GM21619 (cell line): Measurements from ENCODE around the gene NCK1.
"Not testable (repeated sequence)": the region's sequence is repeated elsewhere in the genome, so short reads cannot be mapped to it uniquely, and the experiment has no call there.

Experiments used
- ATAC-seq: cut with Tn5 transposase; IDR thresholded peaks from one replicate; pipeline ENCODE4 v1.9.1; 2021; ENCODE audit not compliant: unreplicated experiment

The NCK1 gene

DNA sequence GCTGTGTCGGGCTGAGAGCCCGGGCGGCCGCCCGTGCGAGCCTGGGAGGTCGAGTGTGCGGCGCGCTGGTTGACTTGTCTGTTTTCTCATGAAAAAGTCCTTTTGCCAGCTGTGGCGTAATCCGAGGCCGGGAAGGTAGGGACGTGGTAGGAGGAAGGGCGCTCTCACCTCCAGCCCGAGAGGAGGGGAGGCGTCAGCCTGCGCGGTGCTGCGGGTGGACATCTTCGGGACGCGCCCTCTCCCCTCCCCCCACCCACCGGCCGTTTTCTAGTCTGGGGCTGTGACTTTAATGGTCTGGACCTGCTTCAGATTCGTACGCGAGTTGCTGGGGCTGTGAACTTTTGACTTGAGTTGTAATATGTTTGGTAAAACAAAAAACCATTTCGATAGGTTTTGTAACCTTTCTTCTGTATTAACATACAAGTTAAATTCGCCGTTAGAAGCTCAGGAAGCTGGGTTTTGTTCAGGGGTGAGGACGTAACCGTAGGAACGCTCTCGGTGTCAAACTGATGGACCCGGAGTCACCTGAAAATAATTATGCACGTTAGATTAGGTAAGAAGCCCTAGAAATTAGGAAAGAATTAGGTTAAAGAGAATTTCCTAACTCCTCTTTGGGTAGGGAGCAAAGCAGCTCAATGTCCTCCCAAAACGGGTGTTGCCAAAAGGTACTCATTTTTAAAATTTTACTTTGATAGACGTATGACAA, 762 bp downstream of the NCK1 start:
- peak; percentile 18 for ATAC-seq

DNA sequence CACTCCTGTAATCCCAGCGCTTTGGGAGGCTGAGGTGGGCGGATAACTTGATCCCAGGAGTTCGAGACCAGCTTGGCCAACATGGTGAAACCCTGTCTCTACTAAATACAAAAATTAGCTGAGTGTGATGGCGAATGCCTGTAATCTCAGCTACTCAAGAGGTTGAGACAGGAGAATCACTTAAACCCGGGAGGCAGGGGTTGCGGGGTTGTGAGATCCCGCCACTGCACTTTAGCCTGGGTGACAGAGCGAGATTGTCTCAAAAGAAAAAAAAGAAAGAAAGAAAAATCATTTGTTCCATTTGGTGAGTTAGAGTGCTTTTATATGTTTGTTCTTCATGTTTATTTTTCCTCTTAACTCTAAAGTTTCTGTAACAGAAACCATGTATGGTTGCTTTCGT, 7.3 kb downstream of the NCK1 start:
- no peak for ATAC-seq

DNA sequence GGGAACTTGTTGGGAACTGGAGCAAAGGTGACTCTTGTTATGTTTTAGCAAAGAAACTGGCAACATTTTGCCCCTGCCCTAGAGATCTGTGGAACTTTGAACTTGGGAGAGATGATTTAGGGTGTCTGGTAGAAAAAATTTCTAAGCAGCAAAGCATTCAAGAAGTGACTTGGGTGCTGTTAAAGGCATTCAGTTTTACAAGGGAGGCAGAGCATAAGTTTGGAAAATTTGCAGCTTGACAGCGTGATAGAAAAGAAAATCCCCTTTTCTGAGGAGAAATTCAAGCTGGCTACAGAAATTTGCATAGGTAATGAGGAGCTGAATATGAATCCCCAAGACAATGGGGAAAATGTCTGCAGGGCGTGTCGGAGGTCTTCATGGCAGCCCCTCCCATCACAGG, 10.2 kb downstream of the NCK1 start:
- ATAC-seq = not testable (repeated sequence)

DNA sequence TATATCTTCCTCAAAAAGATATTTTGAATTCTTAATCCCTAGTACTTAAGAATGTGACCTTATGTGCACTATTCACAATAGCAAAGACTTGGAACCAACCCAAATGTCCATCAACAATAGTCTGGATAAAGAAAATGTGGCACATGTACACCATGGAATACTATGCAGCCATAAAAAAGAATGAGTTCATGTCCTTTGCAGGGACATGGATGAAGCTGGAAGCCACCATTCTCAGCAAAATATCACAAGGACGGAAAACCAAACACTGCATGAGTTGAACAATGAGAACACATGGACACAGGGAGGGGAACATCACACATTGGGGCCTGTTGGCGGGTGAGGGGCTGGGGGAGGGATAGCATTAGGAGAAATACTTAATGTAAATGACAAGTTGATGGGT, 17.5 kb downstream of the NCK1 start:
- not testable (repeated sequence) for ATAC-seq

DNA sequence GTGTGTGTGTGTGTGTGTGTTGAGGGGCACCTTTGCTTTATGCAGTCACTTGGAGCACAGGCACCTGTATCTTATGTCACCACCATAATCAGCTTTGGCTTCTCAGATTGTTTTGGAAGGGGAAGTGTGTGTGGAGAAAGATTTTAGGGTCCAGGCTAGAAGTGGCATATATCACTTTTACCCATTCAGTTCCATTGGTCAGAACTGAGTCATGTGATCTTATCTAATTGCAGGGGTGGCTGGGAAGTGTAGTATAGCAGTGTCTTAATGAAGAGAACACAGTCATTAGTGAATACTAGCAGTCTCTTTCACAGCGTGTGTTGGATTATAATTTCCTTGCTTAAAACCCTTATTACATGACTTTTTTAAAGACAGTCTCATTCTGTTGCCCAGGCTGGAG, 20.6 kb downstream of the NCK1 start:
- ATAC-seq = no peak

DNA sequence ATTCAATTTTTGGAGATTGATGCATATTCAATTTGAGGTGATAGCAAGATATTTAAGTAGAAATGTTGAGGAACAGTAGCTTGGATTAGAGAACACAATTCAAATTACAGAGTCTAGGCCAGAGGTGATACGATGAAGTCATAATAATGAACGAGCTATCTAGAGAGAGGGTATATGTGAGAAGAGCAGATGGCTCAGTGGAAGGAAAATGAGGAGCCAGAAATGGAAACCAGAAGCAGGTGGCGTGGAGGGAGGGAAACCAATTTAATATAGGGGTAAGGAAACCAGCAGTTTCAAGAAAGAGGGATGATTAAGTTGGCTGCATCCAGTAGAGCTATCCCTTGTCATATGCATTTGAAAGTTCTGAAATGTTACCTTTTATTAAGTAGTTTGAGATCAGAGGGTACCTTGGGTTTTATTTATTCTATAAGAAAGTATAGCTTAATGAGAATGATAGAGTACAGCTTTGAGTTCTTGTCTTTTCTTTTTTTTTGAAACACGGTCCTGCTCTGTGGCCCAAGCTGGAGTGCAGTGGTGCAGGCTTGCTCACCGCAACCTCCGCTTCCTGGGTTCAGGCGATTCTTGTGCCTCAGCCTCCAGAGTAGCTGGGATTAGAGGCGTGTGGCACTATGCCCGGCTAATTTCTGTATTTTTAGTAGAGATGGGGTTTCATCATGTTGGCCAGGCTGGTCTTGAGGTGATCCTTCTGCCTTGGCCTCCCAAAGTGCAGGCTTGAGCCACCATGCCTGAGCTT, 22.1 kb downstream of the NCK1 start:
- ATAC-seq = no peak

DNA sequence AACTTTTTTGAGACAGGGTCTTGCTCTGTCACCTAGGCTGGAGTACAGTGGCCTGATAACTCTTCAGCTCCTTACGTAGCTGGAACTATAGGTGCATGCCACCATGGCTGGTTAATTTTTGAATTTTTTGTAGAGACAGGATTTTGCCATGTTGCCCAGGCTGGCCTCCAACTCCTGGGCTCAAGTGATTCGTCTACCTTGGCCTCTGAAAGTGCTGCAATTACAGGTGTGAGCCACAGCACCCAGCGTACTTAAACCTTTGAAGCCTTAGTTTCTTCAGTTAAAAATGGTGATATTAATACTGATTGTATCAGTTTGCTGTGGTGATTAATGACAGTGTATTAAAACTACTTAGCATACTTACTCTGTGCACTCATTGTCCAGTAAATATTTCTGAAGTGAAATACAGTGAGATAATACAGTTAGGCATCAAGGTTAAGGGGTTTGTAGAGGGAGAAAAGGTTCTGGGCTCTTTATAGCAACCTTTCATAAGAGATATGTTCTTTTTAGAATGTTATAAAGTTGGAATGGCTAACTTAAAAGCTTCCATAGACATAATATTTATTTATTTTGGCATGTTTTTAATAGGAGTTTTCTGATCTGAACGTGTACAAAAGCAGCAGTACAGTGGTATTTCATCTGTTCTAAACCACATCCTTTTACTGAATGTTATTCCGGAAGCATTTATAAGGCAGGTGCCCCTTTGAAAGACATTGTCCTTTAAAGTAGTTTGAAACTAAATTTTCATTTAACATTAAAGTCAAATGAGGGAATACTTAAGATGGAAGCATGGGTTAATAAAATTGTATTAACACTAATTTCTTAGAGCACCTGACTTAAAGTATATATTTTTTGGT, 23.6 kb downstream of the NCK1 start:
- no peak for ATAC-seq

DNA sequence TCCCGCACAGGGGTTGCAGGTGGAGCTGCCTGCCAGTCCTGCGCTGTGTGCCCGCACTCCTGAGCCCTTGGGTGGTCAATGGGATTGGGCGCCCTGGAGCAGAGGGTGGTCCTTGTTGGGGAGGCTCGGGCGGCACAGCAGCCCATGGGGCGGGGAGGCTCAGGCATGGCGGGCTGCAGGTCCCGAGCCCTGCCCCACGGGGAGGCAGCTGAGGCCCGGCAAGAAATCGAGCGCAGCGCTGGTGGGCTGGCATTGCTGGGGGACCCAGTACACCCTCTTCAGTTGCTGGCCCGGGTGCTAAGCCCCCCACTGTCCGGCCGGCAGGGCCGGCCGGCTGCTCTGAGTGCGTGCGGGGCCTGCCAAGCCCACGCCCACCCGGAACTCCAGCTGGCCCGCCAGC, 27.9 kb downstream of the NCK1 start:
- no peak for ATAC-seq

DNA sequence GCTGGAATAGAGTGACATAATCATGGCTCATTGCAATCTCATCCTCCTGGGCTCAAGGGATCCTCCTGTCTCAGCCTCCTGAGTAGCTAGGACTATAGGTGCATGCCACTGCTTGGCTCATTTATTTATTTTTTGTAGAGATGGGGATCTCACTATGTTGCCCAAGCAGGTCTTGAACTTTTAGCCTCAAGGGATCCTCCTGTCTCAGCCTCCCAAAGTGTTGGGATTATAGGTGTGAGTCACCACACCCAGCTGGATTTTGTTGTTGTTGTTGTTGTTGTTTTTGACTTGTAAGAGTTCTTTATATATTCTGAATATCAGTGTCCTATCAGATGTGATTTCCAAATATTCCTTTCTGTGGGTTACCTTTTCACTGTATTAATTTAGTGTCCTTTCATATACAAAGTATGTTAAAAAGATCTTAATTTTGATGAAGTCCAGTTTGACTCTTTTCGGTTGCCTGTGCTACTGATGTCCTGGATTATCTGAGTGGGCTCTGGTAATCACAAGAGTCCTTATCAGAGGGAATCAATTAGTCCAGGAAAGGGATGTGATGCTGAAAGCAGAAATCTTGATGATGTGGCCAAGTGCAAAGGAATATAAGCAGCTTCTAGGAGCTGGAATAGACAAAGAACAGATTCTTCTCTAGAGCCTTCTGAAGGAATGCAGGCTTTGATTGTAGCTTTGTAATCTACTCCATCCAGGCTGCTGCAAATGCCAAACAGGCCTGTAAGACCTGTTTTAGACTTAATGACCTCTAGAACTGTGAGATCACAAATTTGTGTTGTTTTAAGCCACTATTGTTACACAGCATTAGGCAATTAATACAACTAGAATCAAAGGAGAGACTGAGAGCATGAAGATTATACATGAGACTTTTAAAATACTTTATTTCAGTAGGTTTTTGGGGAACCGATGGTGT, 30.2 kb downstream of the NCK1 start:
- ATAC-seq = no peak

DNA sequence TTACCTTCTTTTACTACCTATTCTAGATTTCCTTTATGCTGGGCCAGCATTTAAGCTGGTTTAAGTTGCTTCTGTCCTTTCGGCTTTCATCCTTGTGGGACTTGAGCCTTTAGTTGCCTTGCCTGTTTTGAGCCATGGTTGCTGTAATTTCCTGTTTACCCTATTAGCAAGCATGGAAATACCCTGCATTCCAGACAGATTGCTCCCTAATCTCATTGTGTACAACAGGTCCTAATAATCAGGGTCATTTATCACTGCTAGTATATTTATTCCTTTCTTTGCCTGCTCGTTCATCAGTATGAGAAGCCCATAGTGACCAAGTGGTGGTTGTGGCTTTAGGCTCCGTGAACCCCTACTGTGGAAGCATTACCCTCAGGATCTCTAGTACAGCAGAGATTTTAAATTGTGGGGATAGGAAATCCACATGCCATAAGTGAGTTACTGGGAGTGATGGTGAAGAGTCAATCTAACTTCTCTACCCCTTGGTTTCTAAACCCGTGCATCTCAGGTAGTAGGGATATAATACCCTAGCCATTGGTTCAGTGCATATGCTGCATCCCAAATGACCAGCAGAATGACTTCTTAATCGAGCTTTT, 31.9 kb downstream of the NCK1 start:
- no peak for ATAC-seq

DNA sequence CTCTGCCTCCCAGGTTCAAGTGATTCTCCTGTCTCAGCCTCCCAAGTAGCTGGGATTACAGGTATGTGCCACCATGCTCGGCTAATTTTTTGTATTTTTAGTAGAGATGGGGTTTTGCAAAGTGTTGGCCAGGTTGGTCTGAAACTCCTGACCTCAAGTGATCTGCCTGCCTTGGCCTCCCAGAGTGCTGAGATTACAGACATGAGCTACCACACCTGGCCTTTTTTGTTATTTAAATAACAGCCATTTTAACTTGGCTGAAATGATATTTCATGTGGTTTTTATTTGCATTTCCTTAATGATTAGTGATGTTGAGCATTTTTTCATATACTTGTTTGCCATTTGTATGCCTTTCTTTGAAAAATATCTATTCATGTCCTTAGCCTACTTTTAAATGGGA, 35.2 kb downstream of the NCK1 start:
- not testable (repeated sequence) for ATAC-seq

DNA sequence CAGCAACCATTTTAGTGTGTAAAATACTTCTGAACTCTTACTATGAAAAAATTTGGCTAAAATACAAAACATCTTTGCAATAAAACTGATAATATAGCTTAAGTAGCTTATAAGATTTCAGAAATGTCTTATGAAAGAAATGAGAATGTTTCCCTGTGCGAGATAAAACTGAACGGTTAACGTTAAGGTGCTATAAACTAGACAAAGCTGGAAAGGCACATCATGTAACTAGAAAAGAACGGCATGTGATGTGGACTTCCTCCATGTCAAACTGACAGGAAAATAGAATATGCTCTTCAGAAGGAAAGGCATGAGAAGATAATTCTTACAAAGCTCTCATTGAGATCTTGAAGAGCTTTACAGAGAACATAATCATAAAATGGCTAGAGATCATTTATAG, 36.5 kb downstream of the NCK1 start:
- no peak for ATAC-seq

DNA sequence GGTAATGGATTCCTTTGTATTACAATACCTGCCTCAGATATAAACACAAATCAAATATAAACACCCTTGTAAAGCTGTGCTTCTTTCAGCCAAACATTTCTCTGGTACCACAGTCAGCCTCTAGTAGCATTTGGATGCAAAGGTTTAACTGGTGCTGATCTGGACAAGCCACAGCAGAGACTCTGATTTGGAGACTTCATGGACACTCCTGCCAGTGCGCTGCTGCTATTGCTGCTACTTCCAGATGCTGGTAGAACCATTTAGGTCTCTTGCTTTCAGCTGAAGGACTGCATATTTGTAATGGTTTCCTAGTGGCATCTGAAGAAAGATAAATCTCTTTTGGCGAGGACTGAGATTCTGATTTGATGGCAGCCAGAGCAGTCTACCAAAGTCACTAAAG, 36.9 kb downstream of the NCK1 start:
- ATAC-seq = no peak

DNA sequence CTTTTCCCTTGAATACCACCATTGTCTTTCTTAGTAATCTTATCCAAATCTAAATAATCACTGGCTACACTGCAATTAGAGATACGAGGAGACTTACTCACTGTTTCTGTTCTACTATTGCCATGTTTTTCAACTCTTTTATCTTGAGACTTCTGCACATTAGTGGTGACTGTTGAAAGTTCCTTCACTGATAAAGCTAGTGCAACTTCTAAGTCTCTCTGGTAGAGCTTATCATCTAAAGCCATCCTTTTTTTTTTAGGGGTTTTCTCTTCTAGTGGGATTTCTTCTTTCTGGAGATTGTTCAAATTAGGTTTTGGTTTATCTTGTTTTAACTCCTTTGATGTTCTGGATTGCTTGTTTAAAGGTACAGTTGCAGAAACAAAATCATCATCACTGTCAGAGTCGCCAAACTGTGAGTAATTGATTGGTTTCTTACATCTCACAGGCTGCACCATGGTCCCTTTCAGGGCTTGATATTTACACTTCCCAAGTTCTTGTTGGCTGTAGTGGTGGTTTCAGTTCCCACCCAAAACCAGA, 37.7 kb downstream of the NCK1 start:
- no peak for ATAC-seq

DNA sequence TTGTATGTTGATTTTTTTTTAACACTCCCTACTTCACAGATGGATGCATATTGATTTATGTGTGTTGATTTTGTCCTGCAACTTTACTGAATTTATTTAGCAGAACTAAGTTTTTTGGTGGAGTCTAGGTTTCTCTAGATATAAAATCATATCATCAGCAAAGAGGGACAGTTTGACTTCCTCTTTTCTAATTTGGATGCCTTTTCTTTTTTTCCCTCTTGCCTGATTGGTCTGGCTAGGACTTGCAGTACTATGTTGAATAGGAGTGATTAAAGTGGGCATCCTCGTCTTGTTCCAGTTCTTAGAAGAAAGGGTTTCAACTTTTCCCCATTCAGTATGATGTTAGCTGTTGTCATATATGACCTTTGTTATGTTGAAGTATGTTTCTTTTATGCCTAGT, 38.7 kb downstream of the NCK1 start:
- not testable (repeated sequence) for ATAC-seq

DNA sequence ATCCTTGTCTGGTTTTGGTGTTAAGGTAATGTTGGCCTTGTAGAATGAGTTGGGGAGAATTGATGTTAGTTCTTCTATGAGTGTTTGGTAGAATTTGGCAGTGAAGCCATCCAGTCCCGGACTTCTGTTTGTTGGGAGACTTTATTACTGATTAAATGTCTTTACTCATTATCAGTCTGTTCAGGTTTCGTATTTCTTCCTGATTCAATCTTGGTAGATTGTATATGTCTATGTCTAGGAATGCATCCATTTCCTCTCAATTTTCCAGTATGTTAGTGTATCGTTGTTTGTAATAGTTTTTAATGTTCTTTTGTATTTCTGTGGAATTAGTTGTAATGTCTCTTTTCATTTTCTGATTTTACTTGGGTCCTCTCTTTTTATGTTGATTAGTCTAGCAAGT, 39.4 kb downstream of the NCK1 start:
- no peak for ATAC-seq

DNA sequence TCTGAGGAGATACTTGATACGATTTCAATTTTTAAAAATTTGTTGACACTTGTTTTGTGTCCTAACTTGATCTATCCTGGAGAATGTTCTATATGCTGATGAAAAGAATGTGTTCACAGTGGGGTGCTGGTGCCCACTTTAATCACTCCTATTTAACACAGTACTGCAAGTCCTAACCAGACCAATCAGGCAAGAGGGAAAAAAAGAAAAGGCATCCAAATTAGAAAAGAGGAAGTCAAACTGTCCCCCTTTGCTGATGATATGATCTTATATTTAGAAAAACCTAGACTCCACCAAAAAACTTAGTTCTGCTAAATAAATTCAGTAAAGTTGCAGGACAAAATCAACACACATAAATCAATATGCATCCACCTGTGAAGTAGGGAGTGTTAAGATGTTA, 40.5 kb downstream of the NCK1 start:
- not testable (repeated sequence) for ATAC-seq

DNA sequence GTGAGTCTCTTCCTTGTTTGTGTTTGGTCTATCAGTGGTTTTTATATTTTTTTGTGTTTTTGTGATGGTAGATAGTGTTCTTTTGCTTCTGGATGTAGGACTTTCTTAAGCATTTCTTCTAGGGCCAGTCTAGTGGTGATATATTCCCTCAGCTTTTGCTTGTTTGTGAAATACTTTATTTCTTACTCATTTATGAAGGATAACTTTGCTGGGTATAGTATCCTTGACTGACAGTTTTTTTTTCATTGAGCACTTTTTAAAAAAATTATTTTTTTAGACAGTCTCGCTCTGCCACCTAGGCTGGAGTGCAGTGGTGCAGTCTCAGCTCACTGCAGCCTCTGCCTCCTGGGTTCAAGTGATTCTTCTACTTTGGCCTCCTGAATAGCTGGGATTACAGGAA, 41.9 kb downstream of the NCK1 start:
- no peak for ATAC-seq

DNA sequence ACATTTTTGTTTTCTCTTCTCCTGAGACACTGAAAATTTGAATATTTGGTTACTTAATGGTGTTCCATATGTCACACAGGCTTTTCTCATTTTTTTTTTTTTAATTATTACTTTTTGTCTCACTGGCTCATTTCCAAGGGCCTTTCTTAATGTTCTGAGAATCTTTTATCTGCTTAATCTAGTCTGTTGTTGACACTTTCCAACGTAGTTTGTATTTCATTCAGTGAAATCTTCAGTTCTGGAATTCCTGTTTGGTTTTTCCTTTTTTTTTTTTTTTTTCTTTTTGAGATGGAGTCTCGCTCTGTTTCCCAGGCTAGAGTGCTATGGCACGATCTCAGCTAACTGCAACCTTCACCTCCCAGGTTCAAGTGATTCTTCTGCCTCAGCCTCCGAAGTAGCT, 42.7 kb downstream of the NCK1 start:
- ATAC-seq = no peak

DNA sequence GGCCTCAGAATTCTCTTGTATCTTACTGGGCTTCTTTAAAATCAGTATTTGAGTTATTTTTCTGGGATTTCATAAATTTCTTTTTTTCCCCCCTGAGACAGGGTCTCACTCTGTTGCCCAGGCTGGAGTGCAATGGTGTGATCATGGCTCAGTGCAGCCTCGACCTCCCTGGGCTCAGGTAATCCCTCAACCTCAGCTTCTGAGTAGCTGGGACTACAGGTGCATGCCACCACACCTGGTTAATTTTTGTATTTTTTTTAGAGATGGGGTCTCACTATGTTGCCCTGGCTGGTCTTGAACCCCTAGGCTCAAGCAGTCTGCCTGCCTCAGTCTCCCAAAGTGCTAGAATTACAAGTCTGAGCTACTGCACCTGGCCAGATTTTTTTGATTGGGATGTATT, 43.5 kb downstream of the NCK1 start:
- ATAC-seq = no peak
